Measurements from ENCODE around the gene FBXO31. TPM values are rescaled to one million over a fixed set of nuclear protein-coding genes. Genes with fewer than 3 reads are reported as not detected.

FBXO31 gene
- total and polyA plus RNA-seq, 9 of the 15 experiments (the other 6 are each of a cell fraction or from before 2014, with no cell fraction given), result 0.18 to 33.3 (median 10.9) TPM

GRCh38 chr16:87406495-87407088, 23.0 kb upstream of the FBXO31 start:
- Histone ChIP-seq H3K9ac (ENCODE audit: insufficient read depth in 1 of 2, low read depth in 2 of 2, low read length in 2 of 2) (no peak overlapping the region), H3K27me3 (ENCODE audit: control insufficient read depth in 2 of 2, insufficient read depth in 2 of 2, low read length in 2 of 2) (no peaks in the 10 kb centered on the region), H3K27ac (ENCODE audit: extremely low read depth, low read depth, low read length) (no peak overlapping the region), H3K79me2 (ENCODE audit: control insufficient read depth, insufficient read depth, low read length) (no peaks in the 10 kb centered on the region), H3K9me1 (ENCODE audit: control insufficient read depth, insufficient read depth, low read length) (no peaks in the 10 kb centered on the region), H2AFZ (ENCODE audit: low read depth, low read length) (no peak overlapping the region), H3K4me1 (replicated peaks in 1 of 2; ENCODE audit: control insufficient read depth in 2 of 2, insufficient read depth in 2 of 2, low read length in 2 of 2) (peaks cover 0 to 5% of the 10 kb centered on the region in 2 experiments; a peak in 1 of 5 replicates), H4K20me1 (replicated peaks; ENCODE audit: control insufficient read depth, insufficient read depth, low read length) (peaks cover 7% of the 10 kb centered on the region), H3K4me3 (no peak overlapping the region), H3K4me2 (ENCODE audit: insufficient read depth, low read length) (no peak overlapping the region), H3K9me3 (replicated peaks; ENCODE audit: control insufficient read depth, insufficient read depth, low read depth, low read length) (no peaks in the 10 kb centered on the region), H3K36me3 (ENCODE audit: control insufficient read depth, insufficient read depth, low read length) (peaks cover 70% of the 10 kb centered on the region; the same call in 2 of the 3 replicates)
- FAIRE-seq, result no peak
- intact Hi-C loops (cut with micrococcal nuclease), result no loop called here
- no TSS peak for BruUV-seq (replicated peaks)
- peak; percentile 5; the same call in 1 of the 3 replicates for ATAC-seq
- in situ Hi-C loops (cut with MboI), result no loop called here
- peak in 1 of 4 experiments; percentile 22 for DNase-seq (ENCODE audit: extremely low read depth in 1 of 4, low spot score in 3 of 4)
- TF ChIP-seq ZNF830 (CRISPR knock-in tag; IDR thresholded peaks at IDR 0.05) (no peak), NR2C1 (IDR thresholded peaks at IDR 0.05) (no peak), NR2C1 (tag; IDR thresholded peaks at IDR 0.05) (0 out of 2 replicates have a peak, but pooled peaks have one; percentile 17), ZBTB33 (CRISPR knock-in tag; IDR thresholded peaks at IDR 0.05) (peak; percentile 57; the same call in 1 of the 2 replicates), THRA (IDR thresholded peaks at IDR 0.05) (no peak), RBM22 (IDR thresholded peaks at IDR 0.05; ENCODE audit: low read depth, low read length, poor library complexity, severe bottlenecking) (peak; percentile 64), POLR2AphosphoS2 (IDR thresholded peaks at IDR 0.05; ENCODE audit: low read length) (peak; percentile 85; the same call in 1 of the 2 replicates), NR1H2 (CRISPR knock-in tag; IDR thresholded peaks at IDR 0.05) (no peak), POLR2G (IDR thresholded peaks at IDR 0.05; ENCODE audit: low read depth, low read length) (0 out of 2 replicates have a peak, but pooled peaks have one; percentile 38)
- WGBS (ENCODE audit: insufficient coverage, low coverage, missing lambda C conversion rate), result 83% methylated on average over 14 of the region's 14 CpGs
- ChIA-PET POLR2A (interaction anchor here (0.7 to 4.4 kb wide), 7 partner anchors 8 to 155 kb away, joined by 3 to 51 read pairs (median 6); partner anchors contain the start of genes FBXO31 and MAP1LC3B), CTCF (ENCODE audit: low intra/inter-chr PET ratio) (no interaction called here)

Measured in K562 (cell line).